H9 (cell line): ENCODE results near the gene GP2. TPM values are rescaled to one million over a fixed set of nuclear protein-coding genes. Genes with fewer than 3 reads are reported as not detected.

ENCODE experiments used
- DNase-seq: peaks from one replicate; pipeline ENCODE4 v3.0.0-alpha.2; 2017
- H2AFZ ChIP-seq: one replicate; pipeline ENCODE4 v1.6.1; 2013; ENCODE audit warnings: mild to moderate bottlenecking, low read length, control low read depth, moderate library complexity
- H2AK5ac ChIP-seq: 2 replicates; pipeline ENCODE4 v1.6.1; 2013; ENCODE audit warnings: low read length, control low read depth, mixed read lengths; ENCODE audit not compliant: insufficient read length
- H2BK120ac ChIP-seq: one replicate; pipeline ENCODE4 v1.6.1; 2013; ENCODE audit warnings: low read depth, mild to moderate bottlenecking, low read length, control low read depth, inconsistent platforms; ENCODE audit not compliant: poor library complexity, severe bottlenecking
- H2BK12ac ChIP-seq: 2 replicates; pipeline ENCODE4 v1.6.1; 2013; ENCODE audit warnings: low read length, control low read depth, mixed read lengths, low read depth; ENCODE audit not compliant: insufficient read length
- H2BK15ac ChIP-seq: 2 replicates; pipeline ENCODE4 v1.6.1; 2013; ENCODE audit warnings: low read depth, low read length, control low read depth
- H2BK20ac ChIP-seq: one replicate; pipeline ENCODE4 v1.6.1; 2013; ENCODE audit warnings: low read depth, mild to moderate bottlenecking, low read length, control low read depth, inconsistent platforms; ENCODE audit not compliant: poor library complexity, severe bottlenecking
- H2BK5ac ChIP-seq: 2 replicates; pipeline ENCODE4 v1.6.1; 2013; ENCODE audit warnings: low read length, control low read depth, mixed read lengths; ENCODE audit not compliant: insufficient read length
- H3K14ac ChIP-seq: 2 replicates; pipeline ENCODE4 v1.6.1; 2013; ENCODE audit warnings: low read length, control low read depth; ENCODE audit not compliant: insufficient read depth
- H3K18ac ChIP-seq: 2 replicates; pipeline ENCODE4 v1.6.1; 2013; ENCODE audit warnings: low read depth, mild to moderate bottlenecking, mixed read lengths, low read length, control low read depth; ENCODE audit not compliant: insufficient read length
- H3K23ac ChIP-seq: 2 replicates; pipeline ENCODE4 v1.6.1; 2013; ENCODE audit warnings: low read length, control low read depth, mixed read lengths, low read depth; ENCODE audit not compliant: insufficient read length
- H3K23me2 ChIP-seq: 2 replicates; pipeline ENCODE4 v1.6.1; 2013; ENCODE audit warnings: low read depth, mild to moderate bottlenecking, mixed read lengths, low read length, control low read depth; ENCODE audit not compliant: insufficient read length, poor library complexity, severe bottlenecking
- H3K27ac ChIP-seq: 2 replicates; pipeline ENCODE4 v1.5.1; 2013; ENCODE audit warnings: low read length, control low read depth, mixed read lengths, low read depth; ENCODE audit not compliant: insufficient read length
- H3K27me3 ChIP-seq: 2 replicates; pipeline ENCODE4 v1.6.1; 2013; ENCODE audit warnings: low read length, control low read depth, inconsistent platforms; ENCODE audit not compliant: insufficient read depth
- H3K4ac ChIP-seq: 2 replicates; pipeline ENCODE4 v1.6.1; 2013; ENCODE audit warnings: low read depth, mild to moderate bottlenecking, control low read depth, inconsistent platforms, low read length, moderate library complexity
- H3K4me1 ChIP-seq: 2 replicates; pipeline ENCODE4 v1.6.1; 2013; ENCODE audit warnings: low read length, control low read depth, inconsistent platforms; ENCODE audit not compliant: insufficient read depth
- H3K4me2 ChIP-seq: 2 replicates; pipeline ENCODE4 v1.6.1; 2013; ENCODE audit warnings: low read length, control low read depth, mixed read lengths; ENCODE audit not compliant: insufficient read length, insufficient read depth
- H3K56ac ChIP-seq: 2 replicates; pipeline ENCODE4 v1.6.1; 2013; ENCODE audit warnings: low read depth, mild to moderate bottlenecking, mixed read lengths, low read length, control low read depth; ENCODE audit not compliant: insufficient read length
- H3K79me1 ChIP-seq: 2 replicates; pipeline ENCODE4 v1.6.1; 2013; ENCODE audit warnings: low read depth, mild to moderate bottlenecking, moderate library complexity, low read length, control low read depth, inconsistent platforms; ENCODE audit not compliant: insufficient read depth, poor library complexity, severe bottlenecking
- H3K79me2 ChIP-seq: 2 replicates; pipeline ENCODE4 v1.6.1; 2013; ENCODE audit warnings: low read length, control low read depth, inconsistent platforms; ENCODE audit not compliant: insufficient read depth
- H3K9ac ChIP-seq: 2 replicates; pipeline ENCODE4 v1.6.1; 2013; ENCODE audit warnings: low read length, control low read depth, mixed read lengths; ENCODE audit not compliant: insufficient read length; ENCODE audit errors: extremely low read depth
- H3K9me3 ChIP-seq: one replicate; pipeline ENCODE4 v1.6.1; 2013; ENCODE audit warnings: low read depth, low read length, inconsistent platforms; ENCODE audit not compliant: control insufficient read depth
- H3T11ph ChIP-seq: one replicate; pipeline ENCODE4 v1.6.1; 2013; ENCODE audit warnings: mild to moderate bottlenecking, low read length, control low read depth, inconsistent platforms
- H4K20me1 ChIP-seq: one replicate; pipeline ENCODE4 v1.6.1; 2013; ENCODE audit not compliant: control insufficient read depth, insufficient read length, insufficient read depth
- H4K5ac ChIP-seq: 2 replicates; pipeline ENCODE4 v1.6.1; 2013; ENCODE audit warnings: low read depth, mild to moderate bottlenecking, mixed read lengths, low read length, control low read depth; ENCODE audit not compliant: insufficient read length
- H4K8ac ChIP-seq: replicated peaks from 2 replicates; pipeline ENCODE4 v1.6.1; 2013; ENCODE audit warnings: low read length, control low read depth, mixed read lengths, low read depth; ENCODE audit not compliant: insufficient read length
- H4K91ac ChIP-seq: 2 replicates; pipeline ENCODE4 v1.6.1; 2013; ENCODE audit warnings: low read depth, mild to moderate bottlenecking, moderate library complexity, mixed read lengths, low read length, control low read depth; ENCODE audit not compliant: insufficient read length
- H3K27ac Mint-ChIP-seq, 3 experiments: 2 replicates in 2 of 3; 3 replicates in 1 of 3; pipeline ENCODE4 v1.8.0; 2020 to 2021; ENCODE audit warnings: mixed read lengths in 3 of 3, mild to moderate bottlenecking in 1 of 3, moderate library complexity in 1 of 3
- H3K27me3 Mint-ChIP-seq: 2 replicates; pipeline ENCODE4 v1.8.0; 2021; ENCODE audit warnings: low read depth, mild to moderate bottlenecking, moderate library complexity, mixed read lengths
- H3K36me3 Mint-ChIP-seq, 3 experiments: 2 replicates in 2 of 3; 3 replicates in 1 of 3; pipeline ENCODE4 v1.8.0; 2020 to 2021; ENCODE audit warnings: low read depth in 3 of 3, mixed read lengths in 3 of 3; ENCODE audit not compliant: insufficient read depth in 1 of 3
- H3K4me1 Mint-ChIP-seq, 2 experiments: 2 replicates each; pipeline ENCODE4 v1.8.0; 2020; ENCODE audit warnings: mixed read lengths in 2 of 2
- H3K4me3 Mint-ChIP-seq, 2 experiments: 2 replicates in 1 of 2; 3 replicates in 1 of 2; pipeline ENCODE4 v1.8.0; 2020 to 2021; ENCODE audit warnings: mild to moderate bottlenecking in 2 of 2, mixed read lengths in 2 of 2, moderate library complexity in 1 of 2
- H3K9me3 Mint-ChIP-seq, 2 experiments: 2 replicates in 1 of 2; 3 replicates in 1 of 2; pipeline ENCODE4 v1.8.0; 2020; ENCODE audit warnings: mild to moderate bottlenecking in 2 of 2, mixed read lengths in 2 of 2, moderate library complexity in 1 of 2
- CTCF ChIP-seq: fragments of 200-600 bp; sonication (generic); conservative IDR thresholded peaks from 3 replicates; pipeline ENCODE4 v1.8.0; 2021; ENCODE audit warnings: antibody characterized with exemption, mild to moderate bottlenecking
- WGBS: extraction: QIAGEN DNeasy Blood & Tissue Kit; methylation state at CpG from one replicate; pipeline ENCODE4 v1.1.7; 2013; ENCODE audit warnings: missing lambda C conversion rate, low lambda C conversion rate, mixed read lengths; ENCODE audit not compliant: insufficient read length; ENCODE audit errors: extremely low coverage; 5-methylcytosine and 5-hydroxymethylcytosine counted together
- total RNA-seq: library from RNA; stranded (reverse); gene quantifications from 2 replicates; pipeline ENCODE4 v1.2.1, GENCODE V29; 2021

The GP2 gene
- total RNA-seq, 1 experiment from 2014 or later: not detected

GRCh38 chr16:20303012-20303411 lies 24.3 kb downstream of the GP2 start:
- no peak for TF ChIP-seq CTCF
- H3K27ac Mint-ChIP-seq: no peak overlapping the region
- H3K4me1 ChIP-seq: no peaks in the 10 kb centered on the region

More at GRCh38 chr16:20303012-20303411, 24.3 kb downstream of the GP2 start:
- peaks cover 3% of the 10 kb centered on the region for H3K27me3 Mint-ChIP-seq
- no peak overlapping the region for H3K9ac ChIP-seq
- H3K23ac ChIP-seq: no peak overlapping the region
- H3K9me3 ChIP-seq: no peaks in the 10 kb centered on the region
- H3K56ac ChIP-seq: no peak overlapping the region
- H4K20me1 ChIP-seq: no peaks in the 10 kb centered on the region
- no CpG with 5 or more reads among the region's 4 CpGs for WGBS
- H4K91ac ChIP-seq: no peak overlapping the region
- H3K27ac ChIP-seq: no peak overlapping the region
- H3K79me2 ChIP-seq: no peaks in the 10 kb centered on the region
- H3K4me3 Mint-ChIP-seq: no peak overlapping the region
- no peak overlapping the region for H2BK5ac ChIP-seq
- H2BK15ac ChIP-seq: no peak overlapping the region
- no peaks in the 10 kb centered on the region for H3K36me3 Mint-ChIP-seq
- no peaks in the 10 kb centered on the region for H3K9me3 Mint-ChIP-seq
- no peak overlapping the region for H2AFZ ChIP-seq
- H2BK20ac ChIP-seq: no peak overlapping the region
- H3K18ac ChIP-seq: no peak overlapping the region
- H3K4ac ChIP-seq: no peak overlapping the region
- H3K27me3 ChIP-seq: no peaks in the 10 kb centered on the region
- no peak overlapping the region for H4K8ac ChIP-seq
- no peaks in the 10 kb centered on the region for H3K23me2 ChIP-seq
- H3K79me1 ChIP-seq: no peaks in the 10 kb centered on the region
- H3K4me1 Mint-ChIP-seq: peaks cover 4% of the 10 kb centered on the region in 2 experiments; a peak in 2 of 4 replicates
- no peak overlapping the region for H3K14ac ChIP-seq
- H2BK120ac ChIP-seq: no peak overlapping the region
- H3K4me2 ChIP-seq: no peak overlapping the region
- H3T11ph ChIP-seq: no peak overlapping the region
- no peak overlapping the region for H2AK5ac ChIP-seq
- no peak for DNase-seq
- no peak overlapping the region for H2BK12ac ChIP-seq
- H4K5ac ChIP-seq: no peak overlapping the region
